Medulla oblongata (tissue), 1 donor: ENCODE data around the gene DPYD.

Experiments used
- DNase-seq: peaks from one replicate; pipeline ENCODE4 v3.0.0-alpha.2; 2015; ENCODE audit errors: extremely low spot score

The DPYD gene

GRCh38 chr1:97841338-97841737, 79.5 kb downstream of the DPYD start:
- no peak for DNase-seq

GRCh38 chr1:97837161-97837560, 83.7 kb downstream of the DPYD start:
- no peak for DNase-seq

GRCh38 chr1:97834899-97835298, 85.9 kb downstream of the DPYD start:
- DNase-seq: no peak

GRCh38 chr1:97833881-97834280, 87.0 kb downstream of the DPYD start:
- no peak for DNase-seq

GRCh38 chr1:97832481-97832880, 88.4 kb downstream of the DPYD start:
- no peak for DNase-seq

- DNase-seq: no peak
Observed at GRCh38 chr1:97827887-97828286, 92.9 kb downstream of the DPYD start.

GRCh38 chr1:97826820-97827219, 94.0 kb downstream of the DPYD start:
- no peak for DNase-seq

- no peak for DNase-seq
Observed at GRCh38 chr1:97824624-97825023, 96.2 kb downstream of the DPYD start.

GRCh38 chr1:97824200-97824599, 96.6 kb downstream of the DPYD start:
- no peak for DNase-seq

- DNase-seq: peak; percentile 18
Observed at GRCh38 chr1:97820470-97821188, 100.2 kb downstream of the DPYD start.

GRCh38 chr1:97816927-97817326, 103.9 kb downstream of the DPYD start:
- no peak for DNase-seq

GRCh38 chr1:97814804-97815203, 106.0 kb downstream of the DPYD start:
- no peak for DNase-seq

GRCh38 chr1:97814121-97814520, 106.7 kb downstream of the DPYD start:
- no peak for DNase-seq

- DNase-seq: no peak
Observed at GRCh38 chr1:97812076-97812475, 108.8 kb downstream of the DPYD start.

- DNase-seq: no peak
Observed at GRCh38 chr1:97806996-97807520, 113.8 kb downstream of the DPYD start.

- no peak for DNase-seq
Observed at GRCh38 chr1:97806326-97806725, 114.5 kb downstream of the DPYD start.

GRCh38 chr1:97805093-97805492, 115.7 kb downstream of the DPYD start:
- no peak for DNase-seq

GRCh38 chr1:97803026-97803425, 117.8 kb downstream of the DPYD start:
- DNase-seq: no peak

GRCh38 chr1:97802011-97802410, 118.8 kb downstream of the DPYD start:
- DNase-seq: no peak

- DNase-seq: no peak
Observed at GRCh38 chr1:97797403-97798183, 123.2 kb downstream of the DPYD start.

GRCh38 chr1:97796711-97797110, 124.1 kb downstream of the DPYD start:
- no peak for DNase-seq

- DNase-seq: no peak
Observed at GRCh38 chr1:97792655-97793054, 128.2 kb downstream of the DPYD start.

GRCh38 chr1:97791251-97791650, 129.6 kb downstream of the DPYD start:
- no peak for DNase-seq
